H54 (cell line): ENCODE results near the gene KCNN1.
A peak's percentile ranks its signal among the peaks of the same experiment; 100 is the strongest.
"Not testable (repeated sequence)": the region's sequence is repeated elsewhere in the genome, so short reads cannot be mapped to it uniquely, and the experiment has no call there.

Experiments
- DNase-seq: peaks from one replicate; pipeline ENCODE4 v3.0.0; 2011; ENCODE audit warnings: low spot score, mixed read lengths; ENCODE audit not compliant: insufficient read length
- FAIRE-seq: peaks from 3 replicates; lab custom pipeline; 2011; peaks lifted over from hg19 to GRCh38; lab: Jason Lieb, UNC
- POLR2A ChIP-seq: IDR thresholded peaks from 2 replicates; pipeline ENCODE4 v1.6.1; 2011; ENCODE audit warnings: low read depth, mild to moderate bottlenecking, low read length

The KCNN1 gene

DNA sequence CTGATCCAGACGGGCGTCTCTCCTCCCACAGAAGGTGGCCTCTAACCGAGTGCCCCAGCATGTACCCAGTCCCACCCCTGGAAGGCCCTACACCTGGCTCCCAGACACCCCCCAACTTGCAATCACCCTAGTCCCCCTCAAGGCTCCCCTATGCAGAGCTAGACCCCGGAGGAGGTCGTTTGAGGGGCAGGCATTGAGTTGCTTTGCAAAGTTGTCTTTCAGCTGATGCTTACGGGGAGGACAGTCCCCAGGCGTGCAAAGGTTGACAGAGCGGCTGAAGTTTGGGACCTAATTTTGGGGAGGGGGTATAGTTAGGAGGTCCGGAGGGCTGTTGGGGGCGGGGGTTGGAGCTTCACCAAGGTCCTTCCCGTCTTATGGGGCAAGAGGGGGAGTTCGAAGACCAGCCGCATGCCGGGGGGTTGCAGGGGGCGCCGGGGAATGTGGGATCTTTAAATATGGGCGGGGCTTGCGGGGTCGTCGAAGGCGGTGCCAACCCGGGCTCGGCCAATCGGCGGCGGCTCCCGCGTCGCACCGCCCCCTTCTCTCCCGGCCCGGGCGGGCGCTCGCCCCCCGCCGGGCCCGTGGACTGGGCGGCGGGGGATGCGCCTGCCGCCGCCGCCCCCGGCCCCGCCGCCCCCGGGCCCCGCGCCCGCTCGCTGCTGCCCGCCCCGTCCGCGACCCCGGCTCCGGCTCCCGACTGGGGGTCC lies at the start of gene KCNN1:
Gene KCNN1 (plus strand): TSS at position 558 of the 707 bp plus-strand sequence. CDS start 6,782 bp downstream, outside the sequence.
- FAIRE-seq (no peak), DNase-seq (no peak)
- no peak for TF ChIP-seq POLR2A

DNA sequence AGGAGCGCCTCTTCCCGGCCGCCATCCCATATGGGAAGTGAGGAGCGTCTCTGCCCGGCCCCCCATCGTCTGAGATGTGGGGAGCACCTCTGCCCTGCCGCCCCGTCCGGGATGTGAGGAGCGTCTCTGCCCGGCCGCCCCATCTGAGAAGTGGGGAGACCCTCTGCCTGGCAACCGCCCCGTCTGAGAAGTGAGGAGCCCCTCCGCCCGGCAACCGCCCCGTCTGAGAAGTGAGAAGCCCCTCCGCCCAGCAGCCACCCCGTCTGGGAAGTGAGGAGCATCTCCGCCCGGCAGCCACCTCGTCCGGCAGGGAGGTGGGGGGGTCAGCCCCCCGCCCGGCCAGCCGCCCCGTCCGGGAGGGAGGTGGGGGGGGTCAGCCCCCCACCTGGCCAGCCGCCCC lies 48.8 kb upstream of the KCNN1 start:
- not testable (repeated sequence) for FAIRE-seq, DNase-seq

DNA sequence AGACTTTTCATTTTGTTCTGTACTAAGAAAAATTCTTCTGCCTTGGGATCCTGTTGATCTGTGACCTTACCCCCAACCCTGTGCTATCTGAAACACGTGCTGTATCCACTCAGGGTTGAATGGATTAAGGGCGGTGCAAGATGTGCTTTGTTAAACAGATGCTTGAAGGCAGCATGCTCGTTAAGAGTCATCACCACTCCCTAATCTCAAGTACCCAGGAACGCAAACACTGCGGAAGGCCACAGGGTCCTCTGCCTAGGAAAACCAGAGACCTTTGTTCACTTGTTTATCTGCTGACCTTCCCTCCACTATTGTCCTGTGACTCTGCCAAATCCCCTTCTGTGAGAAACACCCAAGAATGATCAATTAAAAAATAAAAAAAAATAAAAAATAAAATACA lies 47.8 kb upstream of the KCNN1 start:
- not testable (repeated sequence) for DNase-seq, FAIRE-seq

DNA sequence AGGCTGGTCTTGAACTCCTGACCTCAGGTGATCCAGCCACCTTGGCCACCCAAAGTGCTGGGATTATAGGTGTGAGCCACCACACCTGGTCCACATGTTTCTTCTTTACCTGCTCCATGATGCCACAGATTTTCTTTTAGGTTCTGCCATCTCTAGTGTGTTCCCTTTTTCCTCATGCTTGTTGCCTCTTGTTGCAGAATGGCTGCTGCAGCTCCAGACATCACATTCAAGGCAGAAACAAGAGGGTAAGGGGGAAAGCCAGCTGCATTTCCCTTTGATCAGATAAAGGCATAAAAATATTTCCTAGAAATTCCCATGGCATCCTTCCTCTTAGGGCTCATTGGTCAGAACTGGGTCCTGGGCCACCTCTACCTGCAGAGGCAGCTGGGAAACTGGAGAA lies 46.4 kb upstream of the KCNN1 start:
- no peak for DNase-seq
- TF ChIP-seq POLR2A = no peak
- no peak for FAIRE-seq

DNA sequence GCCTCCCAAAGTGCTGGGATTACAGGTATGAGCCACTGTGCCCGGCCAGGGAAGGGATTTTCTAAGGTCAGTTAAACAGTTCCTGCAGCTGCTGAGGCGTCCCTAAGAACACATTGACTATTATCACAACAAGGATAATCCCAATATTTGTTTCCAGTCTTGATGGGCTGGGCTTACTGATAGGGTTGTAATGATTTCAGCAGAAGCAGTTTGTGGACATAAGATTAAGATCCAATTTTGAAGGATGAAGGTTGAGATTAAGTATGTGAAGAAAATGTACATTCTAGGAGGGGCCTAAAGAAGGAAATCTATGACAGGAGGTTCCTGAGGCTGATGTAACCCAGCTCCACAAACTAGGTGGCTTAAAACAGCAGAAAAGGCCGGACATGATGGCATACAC lies 44.8 kb upstream of the KCNN1 start:
- DNase-seq (no peak), FAIRE-seq (no peak)
- no peak for TF ChIP-seq POLR2A

DNA sequence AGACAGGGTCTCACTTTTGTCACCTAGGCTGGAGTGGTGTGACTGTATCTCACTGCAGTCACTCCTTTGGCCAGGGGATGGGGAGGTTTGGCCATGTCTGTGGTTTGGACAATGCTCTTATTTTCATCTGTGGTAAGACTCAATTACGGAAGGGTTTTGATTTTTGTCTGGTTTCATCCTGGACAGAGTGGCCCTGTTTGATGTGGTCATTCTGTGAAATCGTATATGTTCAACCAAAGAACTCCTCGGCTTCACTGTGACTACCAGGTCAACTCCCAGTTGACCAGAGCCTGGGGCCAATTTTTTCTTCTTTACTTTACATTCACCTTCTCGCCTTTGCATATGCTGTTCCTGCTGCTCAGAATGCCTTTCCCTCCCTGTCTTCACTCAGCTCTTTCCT lies 40.9 kb upstream of the KCNN1 start:
- FAIRE-seq (no peak), DNase-seq (no peak)
- no peak for TF ChIP-seq POLR2A

DNA sequence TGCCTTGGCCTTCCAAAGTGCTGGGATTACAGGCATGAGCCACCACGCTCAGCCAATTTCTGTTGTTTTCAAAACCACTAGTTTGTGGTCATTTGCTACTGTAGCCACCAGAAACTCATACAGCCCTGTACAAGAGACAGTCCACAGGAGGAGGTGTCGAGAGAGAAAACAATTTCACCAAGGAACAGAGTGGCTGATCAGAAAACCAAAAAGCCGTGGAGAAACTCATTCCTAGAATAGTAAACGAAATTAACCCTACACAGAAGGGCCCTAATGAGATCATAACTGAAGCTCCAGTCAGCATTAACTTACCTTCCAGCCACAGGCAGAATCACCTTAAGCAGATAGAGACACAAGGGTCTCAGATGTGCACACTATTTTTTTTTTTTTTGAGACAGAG lies 37.9 kb upstream of the KCNN1 start:
- DNase-seq (no peak), FAIRE-seq (no peak)
- TF ChIP-seq POLR2A = no peak

DNA sequence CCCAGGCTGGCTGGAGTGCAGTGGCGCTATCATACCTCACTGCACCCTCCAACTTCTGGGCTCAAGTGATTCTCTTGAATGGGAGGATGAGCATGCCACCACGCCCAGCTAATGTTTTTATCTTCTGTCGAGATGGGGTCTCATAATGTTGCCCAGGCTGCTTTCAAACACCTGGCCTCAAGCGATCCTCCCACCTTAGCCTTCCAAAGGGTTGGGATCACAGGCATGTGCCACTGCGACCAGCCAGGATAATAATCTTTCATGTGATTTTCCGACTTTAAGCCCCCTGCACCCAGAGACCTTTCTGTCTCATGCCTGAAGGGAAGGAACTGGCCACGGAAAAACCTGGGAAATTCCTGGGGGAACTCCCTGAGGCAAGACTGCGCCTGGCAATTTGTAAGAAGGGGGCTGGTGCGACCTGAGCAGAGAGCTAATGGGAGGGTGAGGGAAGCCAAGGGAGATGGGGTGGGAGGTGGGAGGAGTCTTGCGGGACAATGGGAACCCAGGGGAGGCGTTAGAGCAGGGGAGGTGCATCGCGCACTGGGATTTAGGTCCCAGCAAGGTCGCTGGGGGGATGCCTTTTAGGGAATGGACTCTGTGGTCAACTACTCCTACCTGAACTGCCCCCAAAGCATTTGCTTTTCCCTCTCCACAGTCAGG lies 35.2 kb upstream of the KCNN1 start:
- DNase-seq (no peak), FAIRE-seq (no peak)
- no peak for TF ChIP-seq POLR2A

DNA sequence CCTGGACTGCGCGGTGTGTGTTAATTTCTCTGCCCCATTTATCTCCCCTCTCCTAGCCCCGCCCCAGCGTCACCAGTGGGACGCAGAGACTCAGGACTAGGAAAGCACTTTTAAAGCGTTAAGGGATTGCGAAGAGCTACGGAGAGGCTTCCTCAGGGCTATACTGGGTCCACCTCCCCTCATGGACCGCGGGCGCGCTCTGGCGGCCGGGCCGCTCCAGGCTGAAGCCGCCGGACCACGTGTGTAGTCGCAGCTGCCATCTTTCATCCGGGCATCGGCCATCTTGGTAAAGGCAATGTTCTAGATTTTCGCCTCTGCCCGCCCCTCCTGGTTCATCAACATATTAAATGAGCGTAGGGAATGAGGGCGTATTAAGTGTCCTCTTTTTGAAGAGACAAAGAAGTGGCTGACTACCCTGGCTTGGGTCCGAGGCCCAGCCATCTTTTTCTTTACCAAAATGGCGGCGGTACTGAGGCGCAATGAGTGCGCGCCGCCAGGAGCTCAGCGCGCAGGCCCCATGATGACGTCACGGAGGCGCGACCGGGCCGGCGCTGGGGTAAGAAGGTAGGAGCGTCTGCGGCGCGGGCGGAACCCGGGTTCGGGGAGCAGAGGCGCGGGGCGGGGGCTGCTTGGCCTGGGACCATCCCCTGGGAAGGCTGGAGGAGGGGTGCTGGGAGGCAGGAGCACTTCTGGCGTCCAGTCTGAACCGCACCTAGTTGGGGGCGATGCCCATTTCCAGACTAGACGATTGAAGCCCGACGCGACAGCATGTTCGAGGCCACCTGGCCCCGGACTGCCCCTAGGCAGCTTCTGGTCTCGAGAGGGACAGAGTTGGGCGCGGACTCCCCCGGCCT lies 34.2 kb upstream of the KCNN1 start, which contains the start of gene CCDC124:
Gene CCDC124 (plus strand): TSS at position 531 of the 854 bp plus-strand sequence. CDS start 3,406 bp downstream, outside the sequence.
- TF ChIP-seq POLR2A = peak; percentile 78
- peak; percentile 89 for DNase-seq
- no peak for FAIRE-seq

DNA sequence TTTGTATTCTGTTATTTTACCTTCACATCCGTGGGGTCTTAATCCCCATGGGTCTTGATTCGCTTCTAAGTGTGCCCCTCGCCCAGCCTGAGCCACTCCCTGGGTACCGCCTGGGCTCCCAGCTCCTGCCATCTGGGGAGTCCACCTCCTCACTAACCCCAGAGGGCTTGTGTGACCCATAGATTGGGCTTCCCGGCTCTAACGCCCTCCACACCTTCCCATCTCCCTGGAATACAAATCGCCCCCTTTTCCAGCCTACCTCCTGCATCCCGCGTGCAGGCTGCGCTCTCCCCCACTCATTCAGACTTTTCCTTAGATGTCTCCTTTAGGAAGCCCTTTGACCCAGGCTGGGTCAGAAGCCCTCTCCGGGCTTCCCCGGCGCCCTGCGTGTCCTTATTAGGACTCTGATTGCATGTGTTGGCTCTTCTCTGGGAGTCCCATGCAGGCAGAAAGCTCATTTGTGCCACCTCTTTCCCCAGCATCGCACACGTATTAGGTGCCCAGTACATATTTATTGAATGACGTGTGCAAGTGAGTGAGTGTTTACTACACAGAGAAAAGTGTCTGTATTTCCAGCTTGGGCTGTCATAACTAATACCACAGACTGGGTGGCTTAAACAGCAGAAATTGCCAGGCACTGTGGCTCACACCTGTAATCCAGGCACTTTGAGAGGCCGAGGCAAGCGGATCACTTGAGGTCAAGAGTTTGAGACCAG lies 33.3 kb upstream of the KCNN1 start:
- FAIRE-seq (peak; percentile 50), DNase-seq (peak; percentile 59)

DNA sequence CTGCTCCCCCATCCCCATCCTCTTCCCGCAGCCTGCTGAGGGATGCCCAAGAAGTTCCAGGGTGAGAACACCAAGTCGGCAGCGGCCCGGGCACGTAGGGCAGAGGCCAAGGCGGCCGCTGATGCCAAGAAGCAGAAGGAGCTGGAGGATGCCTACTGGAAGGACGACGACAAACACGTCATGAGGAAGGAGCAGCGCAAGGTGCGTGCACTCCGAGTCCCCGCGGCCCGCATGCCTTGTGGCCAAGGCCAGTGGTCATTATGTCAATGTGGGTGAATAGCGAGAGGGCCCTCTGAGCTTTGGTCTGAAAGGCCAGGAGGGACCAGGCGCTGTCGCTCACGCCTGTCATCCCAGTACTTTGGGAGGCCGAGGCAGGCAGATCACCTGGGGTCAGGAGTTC lies 30.5 kb upstream of the KCNN1 start:
- TF ChIP-seq POLR2A = no peak
- FAIRE-seq (no peak), DNase-seq (no peak)

More for the DNA sequence above, 33.3 kb upstream of the KCNN1 start:
- no peak for TF ChIP-seq POLR2A

DNA sequence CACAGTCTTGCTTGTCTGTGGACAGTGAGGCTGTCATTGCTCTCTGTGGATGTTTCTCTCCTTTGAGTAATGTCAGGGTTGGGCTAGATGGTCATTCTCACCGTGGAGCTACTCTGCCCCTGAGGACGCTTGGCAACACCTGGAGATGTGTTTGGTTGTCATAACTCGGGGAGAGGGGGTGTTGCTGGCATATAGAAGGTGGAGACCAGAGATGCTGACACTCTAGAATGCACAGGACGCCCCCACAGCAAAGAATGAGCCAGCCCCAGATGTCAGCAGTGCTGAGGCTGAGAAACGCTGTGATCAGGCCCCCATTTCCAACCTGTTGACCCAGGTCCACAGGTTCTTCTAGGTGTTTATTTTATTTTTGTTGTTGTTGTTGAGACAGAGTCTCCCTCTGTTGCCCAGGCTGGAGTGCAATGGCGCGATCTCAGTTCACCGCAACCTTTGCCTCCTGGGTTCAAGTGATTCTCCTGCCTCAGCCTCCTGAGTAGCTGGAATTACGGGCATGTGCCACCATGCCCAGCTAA lies 29.5 kb upstream of the KCNN1 start:
- FAIRE-seq = no peak
- no peak for TF ChIP-seq POLR2A
- DNase-seq = no peak
